Measurements from ENCODE around the gene FLRT1.
"Not testable (repeated sequence)": the region's sequence is repeated elsewhere in the genome, so short reads cannot be mapped to it uniquely, and the experiment has no call there.

Gene FLRT1

DNA sequence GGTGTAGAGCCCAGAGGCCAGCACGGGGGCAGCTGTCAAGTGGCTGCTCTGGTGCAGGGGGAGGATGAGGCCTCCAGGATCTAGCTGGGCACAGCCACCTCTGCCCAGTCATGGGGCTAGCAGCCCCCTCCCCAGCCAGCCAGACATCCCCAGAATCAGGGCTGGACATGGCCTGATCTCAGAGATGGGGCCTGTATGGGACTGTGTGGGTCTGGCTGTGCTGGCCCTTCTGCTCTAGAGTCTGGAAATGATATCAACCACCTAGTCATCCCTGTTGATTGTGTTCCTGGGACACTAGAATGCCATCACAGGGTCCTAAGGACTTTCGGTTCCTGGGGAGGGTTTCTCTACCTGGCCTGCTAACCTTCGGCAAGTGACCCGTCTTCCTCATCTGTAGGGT, 2.8 kb downstream of the FLRT1 start:
- Histone ChIP-seq H3K4me1 (ENCODE audit: insufficient read depth, low read length) (no peaks in the 10 kb centered on the region; the same call in 1 of the 2 replicates), H3K9ac (ENCODE audit: low read depth, low read length) (no peak overlapping the region), H3K9me3 (ENCODE audit: control insufficient read depth, insufficient read depth, low read length) (no peaks in the 10 kb centered on the region), H3K36me3 (ENCODE audit: insufficient read depth, low read length) (no peaks in the 10 kb centered on the region)

DNA sequence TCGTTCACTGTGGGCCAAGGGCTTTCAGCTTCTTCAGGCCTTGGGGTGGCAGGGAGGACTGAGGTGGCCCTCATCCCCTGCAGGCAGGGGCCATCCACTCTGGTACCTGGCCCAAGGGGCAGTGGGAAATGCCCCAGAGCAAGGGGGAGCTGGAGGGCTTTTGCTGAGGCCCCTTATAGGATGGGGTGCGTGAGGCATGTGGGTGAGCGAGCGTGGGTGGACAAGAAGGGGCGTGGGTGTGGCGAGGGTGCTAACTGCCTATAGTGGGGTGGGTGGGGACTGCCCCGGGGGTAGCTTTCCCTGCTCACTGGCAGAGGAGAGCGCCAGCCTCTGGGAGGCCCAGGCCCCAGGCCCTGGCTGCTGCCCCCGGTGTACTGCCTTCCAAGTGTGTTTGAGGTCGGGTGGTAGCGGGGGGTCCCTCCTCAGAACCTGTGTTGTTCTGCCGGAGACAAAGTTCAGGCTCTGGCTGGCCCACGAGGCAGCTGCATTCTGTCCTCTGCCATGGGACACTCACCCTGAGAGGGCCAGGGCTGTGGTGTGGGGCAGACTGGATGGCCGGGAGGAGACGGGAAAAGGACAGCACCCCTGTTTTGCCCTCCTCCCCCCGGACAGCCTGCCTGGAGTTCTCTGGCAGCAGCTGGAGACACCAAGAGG, 3.4 kb downstream of the FLRT1 start:
- H3K9me3 ChIP-seq (ENCODE audit: control insufficient read depth, insufficient read depth, low read length), result no peaks in the 10 kb centered on the region

DNA sequence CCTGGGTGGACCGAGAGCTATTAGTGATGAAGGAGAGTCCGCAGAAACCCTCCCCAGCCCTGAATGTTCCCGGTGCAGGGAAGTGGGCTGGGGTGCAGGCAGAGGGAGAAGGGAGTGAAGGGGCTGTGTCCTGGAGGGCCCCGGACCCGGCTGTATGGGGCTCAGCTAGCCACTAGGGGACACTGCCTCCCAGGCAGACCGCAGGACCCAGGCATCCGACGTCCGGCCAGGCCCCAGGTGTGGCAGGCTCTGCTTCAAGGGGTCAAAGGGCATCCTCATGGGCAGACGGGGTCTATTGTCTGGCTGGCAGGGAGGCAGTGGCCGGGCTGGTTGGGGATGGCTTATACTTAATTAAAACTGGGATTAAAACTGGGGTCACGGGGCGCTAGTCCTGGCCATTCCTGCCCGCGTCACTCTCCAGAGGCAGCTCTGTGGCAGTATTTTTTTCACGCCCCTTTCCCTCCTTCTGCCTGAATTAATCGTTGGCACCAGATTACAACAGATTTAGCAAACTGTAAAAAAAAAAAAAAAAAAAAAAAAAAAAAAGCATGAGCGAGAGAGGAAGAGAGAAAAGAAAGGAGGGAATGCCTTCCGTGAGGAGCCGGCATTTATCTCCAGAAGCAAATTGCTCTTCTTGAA, 5.1 kb downstream of the FLRT1 start:
- no peaks in the 10 kb centered on the region for H3K9me3 ChIP-seq (ENCODE audit: control insufficient read depth, insufficient read depth, low read length)
- H3K4me1 ChIP-seq (ENCODE audit: insufficient read depth, low read length), result no peaks in the 10 kb centered on the region
- H3K36me3 ChIP-seq (ENCODE audit: insufficient read depth, low read length), result no peaks in the 10 kb centered on the region
- H3K9ac ChIP-seq (ENCODE audit: low read depth, low read length), result no peak overlapping the region

More for the DNA sequence above, 3.4 kb downstream of the FLRT1 start:
- H3K9ac ChIP-seq (ENCODE audit: low read depth, low read length), result no peak overlapping the region
- no peaks in the 10 kb centered on the region for H3K36me3 ChIP-seq (ENCODE audit: insufficient read depth, low read length)
- H3K4me1 ChIP-seq (ENCODE audit: insufficient read depth, low read length), result no peaks in the 10 kb centered on the region; the same call in 1 of the 2 replicates

DNA sequence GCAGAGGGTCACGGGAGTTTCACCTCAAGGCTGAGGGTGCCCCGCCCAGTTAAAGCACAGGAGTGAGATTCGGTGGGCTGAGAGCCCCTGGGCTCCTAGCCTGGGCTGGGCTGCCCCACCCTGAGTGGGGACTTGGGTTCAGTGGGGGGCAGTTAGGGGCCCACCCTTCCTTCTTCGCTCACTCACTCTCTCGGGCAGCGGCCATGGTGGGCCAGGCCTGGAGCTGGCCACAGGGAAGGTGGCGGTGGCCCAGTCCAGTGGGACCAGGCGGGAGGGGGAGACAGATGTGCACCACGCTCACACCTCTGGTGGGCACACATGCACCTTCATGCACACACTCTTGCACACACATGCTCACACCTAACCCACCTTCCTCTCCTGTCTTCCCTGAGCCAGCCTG, 6.1 kb downstream of the FLRT1 start:
- Histone ChIP-seq H3K9me3 (ENCODE audit: control insufficient read depth, insufficient read depth, low read length) (no peaks in the 10 kb centered on the region), H3K9ac (ENCODE audit: low read depth, low read length) (no peak overlapping the region), H3K36me3 (ENCODE audit: insufficient read depth, low read length) (no peaks in the 10 kb centered on the region), H3K4me1 (ENCODE audit: insufficient read depth, low read length) (no peaks in the 10 kb centered on the region)

DNA sequence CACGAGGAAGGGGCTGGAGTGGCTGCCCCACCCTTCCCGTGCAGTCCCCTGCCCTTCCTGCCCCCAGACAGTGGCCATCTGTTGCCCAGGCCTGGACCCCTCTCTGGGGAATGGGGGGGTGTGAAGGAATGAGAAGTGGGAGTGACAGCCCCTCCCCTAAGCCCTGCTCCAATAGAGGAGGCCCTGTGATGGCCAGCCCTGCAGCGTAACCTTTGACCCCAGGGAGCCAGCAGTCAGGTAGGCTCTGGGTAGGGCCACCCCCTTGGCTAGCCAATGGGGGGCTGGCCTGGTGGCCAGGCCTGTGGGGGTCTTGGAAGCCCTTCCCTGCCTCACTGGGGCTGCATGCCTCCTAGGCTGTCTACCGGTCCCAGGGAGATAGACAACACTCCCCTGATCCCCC, 6.6 kb downstream of the FLRT1 start:
- Histone ChIP-seq H3K4me1 (ENCODE audit: insufficient read depth, low read length) (no peaks in the 10 kb centered on the region), H3K9me3 (ENCODE audit: control insufficient read depth, insufficient read depth, low read length) (no peaks in the 10 kb centered on the region), H3K9ac (ENCODE audit: low read depth, low read length) (no peak overlapping the region), H3K36me3 (ENCODE audit: insufficient read depth, low read length) (no peaks in the 10 kb centered on the region)

DNA sequence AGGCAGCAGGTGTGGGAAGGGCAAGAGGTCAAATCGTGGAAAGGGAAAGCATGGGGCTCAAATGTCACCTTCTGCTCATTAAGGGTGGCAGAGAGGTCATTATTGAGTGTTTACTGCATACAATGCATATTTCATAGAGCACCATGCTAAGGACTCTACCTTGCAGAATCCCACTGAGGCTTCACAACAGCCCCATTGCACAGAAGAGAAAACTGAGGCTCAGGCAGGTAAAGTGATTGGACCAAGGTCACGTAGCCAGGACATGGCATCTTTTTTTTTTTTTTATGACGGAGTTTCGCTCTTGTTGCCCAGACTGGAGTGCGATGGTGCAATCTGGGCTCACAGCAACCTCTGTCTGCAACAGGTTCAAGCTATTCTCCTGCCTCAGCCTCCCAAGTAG, 7.8 kb downstream of the FLRT1 start:
- Histone ChIP-seq H3K9me3 (ENCODE audit: control insufficient read depth, insufficient read depth, low read length) (no peaks in the 10 kb centered on the region), H3K4me1 (ENCODE audit: insufficient read depth, low read length) (no peaks in the 10 kb centered on the region), H3K9ac (ENCODE audit: low read depth, low read length) (no peak overlapping the region), H3K36me3 (ENCODE audit: insufficient read depth, low read length) (no peaks in the 10 kb centered on the region)

DNA sequence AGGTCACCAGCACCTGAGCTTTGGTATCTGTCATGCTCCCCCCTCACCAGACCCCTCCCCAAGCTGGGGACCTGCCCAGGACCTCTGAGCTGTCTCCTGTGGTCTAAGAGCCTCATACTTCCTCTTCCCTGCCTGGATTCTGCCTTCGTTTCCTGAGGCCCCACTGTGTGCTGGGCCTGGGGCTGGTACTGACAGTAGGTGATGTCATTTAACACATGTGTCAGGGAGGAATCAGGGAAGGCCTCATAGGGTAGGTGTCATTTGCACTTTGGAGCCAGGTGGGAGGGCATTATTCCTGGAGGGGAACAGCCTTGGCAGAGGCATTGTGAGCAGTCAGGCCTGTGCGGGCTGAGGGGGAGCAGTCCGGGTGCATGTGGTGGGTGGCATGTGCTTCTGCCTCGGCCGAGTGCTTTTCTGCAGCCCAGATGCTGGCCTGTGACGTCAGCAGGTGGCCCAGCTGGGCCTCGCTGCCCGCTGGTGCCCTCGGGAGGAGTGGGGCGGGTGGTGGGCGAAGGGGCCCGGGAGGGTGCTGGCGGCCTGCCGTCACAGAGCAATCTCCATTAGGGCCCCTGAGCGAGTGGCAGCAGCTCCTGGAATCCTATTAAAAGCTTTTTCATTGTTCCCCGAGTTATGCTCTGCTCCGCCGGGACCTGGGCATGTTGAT, 9.1 kb downstream of the FLRT1 start:
- no peaks in the 10 kb centered on the region for H3K9me3 ChIP-seq (ENCODE audit: control insufficient read depth, insufficient read depth, low read length)
- H3K4me1 ChIP-seq (ENCODE audit: insufficient read depth, low read length), result no peaks in the 10 kb centered on the region
- H3K36me3 ChIP-seq (ENCODE audit: insufficient read depth, low read length), result no peaks in the 10 kb centered on the region
- H3K9ac ChIP-seq (ENCODE audit: low read depth, low read length), result no peak overlapping the region

DNA sequence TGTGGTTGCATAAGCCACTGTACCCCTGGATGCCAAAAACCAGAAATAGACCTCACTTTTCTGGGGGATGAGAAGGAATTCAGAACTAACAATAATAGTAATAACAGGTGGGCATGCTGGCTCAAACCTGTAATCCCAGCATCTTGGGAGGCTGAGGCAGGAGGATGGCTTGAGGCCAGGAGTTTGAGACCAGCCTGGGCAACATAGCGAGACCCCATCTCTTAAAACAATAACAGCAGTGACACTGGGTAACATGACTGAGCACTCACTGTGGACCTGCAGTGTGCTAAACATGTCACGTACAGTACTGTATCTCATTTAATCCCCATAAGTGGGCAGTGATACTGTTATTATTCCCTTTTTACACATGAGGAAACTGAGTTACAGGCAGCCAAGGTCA, 10.0 kb downstream of the FLRT1 start:
- no peak overlapping the region for H3K9ac ChIP-seq (ENCODE audit: low read depth, low read length)

DNA sequence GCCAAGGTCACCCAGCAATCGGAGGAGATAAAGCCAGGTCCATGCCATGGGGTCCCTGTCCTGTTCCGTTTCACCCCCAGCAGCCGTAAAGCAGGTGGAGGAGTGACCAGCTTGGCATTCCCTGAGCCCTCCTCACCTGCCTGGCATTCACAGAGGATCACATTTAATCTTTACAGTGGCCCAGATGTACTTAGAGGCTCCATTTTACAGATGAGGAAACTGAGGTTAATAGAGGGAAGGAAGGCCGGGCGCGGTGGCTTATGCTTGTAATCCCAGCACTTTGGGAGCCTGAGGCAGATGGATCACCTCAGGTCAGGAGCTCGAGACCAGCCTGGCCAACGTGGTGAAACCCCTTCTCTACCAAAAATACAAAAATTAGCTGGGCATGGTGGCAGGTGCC, 11.6 kb downstream of the FLRT1 start:
- H3K4me1 ChIP-seq (ENCODE audit: insufficient read depth, low read length); H3K9me3 ChIP-seq (ENCODE audit: control insufficient read depth, insufficient read depth, low read length); H3K36me3 ChIP-seq (ENCODE audit: insufficient read depth, low read length); H3K9ac ChIP-seq (ENCODE audit: low read depth, low read length): not testable (repeated sequence)

More for the DNA sequence above, 10.0 kb downstream of the FLRT1 start:
- H3K36me3 ChIP-seq (ENCODE audit: insufficient read depth, low read length), result no peaks in the 10 kb centered on the region
- H3K9me3 ChIP-seq (ENCODE audit: control insufficient read depth, insufficient read depth, low read length), result no peaks in the 10 kb centered on the region
- no peaks in the 10 kb centered on the region for H3K4me1 ChIP-seq (ENCODE audit: insufficient read depth, low read length)

DNA sequence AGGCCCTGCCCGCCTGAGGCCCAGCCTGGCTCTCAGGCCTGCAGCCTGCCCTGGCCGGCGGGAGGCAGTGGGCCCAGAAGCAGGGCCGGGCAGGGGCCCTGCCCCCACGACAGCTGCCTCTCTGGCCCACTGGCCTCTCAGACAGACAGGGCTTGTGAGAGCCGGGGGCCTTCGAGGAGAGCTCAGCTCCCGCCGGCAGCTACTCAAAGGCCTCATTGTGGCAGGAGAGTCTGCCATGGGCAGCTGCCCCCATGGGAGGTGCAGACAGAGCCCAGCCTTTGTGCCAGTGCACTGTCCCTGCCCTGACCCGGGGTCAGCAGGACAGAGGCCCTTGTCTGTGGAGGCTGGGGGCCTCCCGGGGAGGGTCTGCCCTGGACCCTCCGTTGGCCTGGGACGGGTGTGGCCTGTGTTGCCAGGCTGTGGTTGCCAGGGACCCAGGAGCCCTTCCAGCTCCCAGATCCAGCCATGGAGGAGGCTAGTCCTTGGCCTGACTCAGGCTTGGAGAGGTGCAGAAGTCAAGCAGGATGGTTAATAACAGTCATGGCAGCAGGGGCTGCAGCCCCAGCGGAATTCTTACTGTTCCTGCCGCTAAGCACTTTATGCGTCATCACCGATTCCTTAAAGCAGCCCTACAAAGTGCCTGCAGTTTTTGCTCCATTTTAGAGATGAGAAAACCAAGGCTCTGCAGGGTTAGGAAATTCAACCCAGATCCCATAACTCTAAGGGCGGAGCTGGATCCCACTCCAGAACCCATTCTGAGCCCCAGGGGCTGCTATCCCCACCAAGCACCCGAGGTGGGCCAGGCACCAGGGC, 12.5 kb downstream of the FLRT1 start:
- Histone ChIP-seq H3K4me1 (ENCODE audit: insufficient read depth, low read length) (peaks cover 2% of the 10 kb centered on the region; the same call in 1 of the 2 replicates), H3K36me3 (ENCODE audit: insufficient read depth, low read length) (no peaks in the 10 kb centered on the region), H3K9me3 (ENCODE audit: control insufficient read depth, insufficient read depth, low read length) (no peaks in the 10 kb centered on the region), H3K9ac (ENCODE audit: low read depth, low read length) (no peak overlapping the region)

DNA sequence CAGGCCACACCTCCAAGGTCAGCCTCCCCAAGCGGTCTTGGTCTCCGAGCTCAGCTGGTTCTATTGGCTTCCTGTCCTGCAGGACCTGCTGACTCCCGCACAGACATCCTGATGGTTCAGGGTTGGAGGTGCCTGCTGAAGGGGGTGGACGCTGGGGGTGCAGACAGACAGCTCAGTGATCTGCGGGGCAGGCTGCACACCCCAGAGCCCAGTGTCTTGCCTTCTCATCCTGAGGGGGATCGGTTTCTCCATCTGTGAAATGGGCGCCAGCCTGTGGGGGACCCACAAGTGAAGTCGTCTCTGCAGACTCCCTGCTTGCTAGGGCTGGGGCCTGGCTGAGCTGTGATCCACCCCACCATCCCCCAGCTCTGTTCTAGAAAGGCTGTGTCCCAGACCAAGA, 13.8 kb downstream of the FLRT1 start:
- Histone ChIP-seq H3K9me3 (ENCODE audit: control insufficient read depth, insufficient read depth, low read length) (no peaks in the 10 kb centered on the region), H3K36me3 (ENCODE audit: insufficient read depth, low read length) (no peaks in the 10 kb centered on the region), H3K4me1 (ENCODE audit: insufficient read depth, low read length) (peaks cover 14% of the 10 kb centered on the region), H3K9ac (ENCODE audit: low read depth, low read length) (no peak overlapping the region)

DNA sequence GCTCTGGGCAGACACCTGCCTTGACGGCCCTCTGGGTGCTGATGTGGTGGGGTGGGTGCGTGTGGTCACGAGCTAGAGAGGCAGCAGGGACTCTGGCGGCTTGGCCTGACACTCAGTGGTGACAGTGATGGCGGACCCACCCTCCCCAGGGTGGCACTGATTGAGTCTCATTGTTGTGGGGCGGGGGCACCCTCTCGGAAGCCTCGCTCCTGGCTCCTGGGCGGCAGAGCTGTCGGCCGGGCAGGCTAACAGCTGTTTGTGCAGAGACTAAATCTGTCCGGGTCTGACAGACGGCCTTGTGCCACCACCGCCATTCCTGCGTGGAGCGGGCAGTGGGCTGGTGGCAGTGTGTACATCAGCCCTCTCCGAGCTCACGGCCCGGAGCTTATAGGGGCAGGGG, 15.6 kb downstream of the FLRT1 start:
- no peaks in the 10 kb centered on the region for H3K36me3 ChIP-seq (ENCODE audit: insufficient read depth, low read length)
- H3K4me1 ChIP-seq (ENCODE audit: insufficient read depth, low read length), result peaks cover 23% of the 10 kb centered on the region
- H3K9ac ChIP-seq (ENCODE audit: low read depth, low read length), result no peak overlapping the region
- H3K9me3 ChIP-seq (ENCODE audit: control insufficient read depth, insufficient read depth, low read length), result no peaks in the 10 kb centered on the region

DNA sequence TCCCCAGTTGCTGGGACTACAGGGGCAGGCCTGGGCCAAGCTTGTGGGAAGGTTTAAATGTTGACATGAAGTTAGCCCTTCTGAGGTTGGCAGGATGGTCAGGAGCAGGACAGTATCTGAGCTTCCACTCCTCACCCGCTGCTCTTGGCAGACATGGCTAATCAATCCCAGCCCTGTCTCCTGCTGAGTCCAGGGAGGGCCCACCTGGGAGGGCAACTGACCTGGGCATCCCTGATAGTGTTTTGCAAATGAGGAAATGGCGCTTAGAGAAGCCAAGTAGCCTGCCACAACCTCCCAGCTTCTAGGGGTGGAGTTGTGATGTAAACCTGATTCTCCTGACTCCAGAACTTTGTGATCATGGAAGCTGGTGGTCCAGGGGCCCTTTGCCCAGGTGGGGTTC, 16.7 kb downstream of the FLRT1 start:
- Histone ChIP-seq H3K9me3 (ENCODE audit: control insufficient read depth, insufficient read depth, low read length) (no peaks in the 10 kb centered on the region), H3K36me3 (ENCODE audit: insufficient read depth, low read length) (no peaks in the 10 kb centered on the region), H3K4me1 (ENCODE audit: insufficient read depth, low read length) (peaks cover 23% of the 10 kb centered on the region), H3K9ac (ENCODE audit: low read depth, low read length) (no peak overlapping the region)

DNA sequence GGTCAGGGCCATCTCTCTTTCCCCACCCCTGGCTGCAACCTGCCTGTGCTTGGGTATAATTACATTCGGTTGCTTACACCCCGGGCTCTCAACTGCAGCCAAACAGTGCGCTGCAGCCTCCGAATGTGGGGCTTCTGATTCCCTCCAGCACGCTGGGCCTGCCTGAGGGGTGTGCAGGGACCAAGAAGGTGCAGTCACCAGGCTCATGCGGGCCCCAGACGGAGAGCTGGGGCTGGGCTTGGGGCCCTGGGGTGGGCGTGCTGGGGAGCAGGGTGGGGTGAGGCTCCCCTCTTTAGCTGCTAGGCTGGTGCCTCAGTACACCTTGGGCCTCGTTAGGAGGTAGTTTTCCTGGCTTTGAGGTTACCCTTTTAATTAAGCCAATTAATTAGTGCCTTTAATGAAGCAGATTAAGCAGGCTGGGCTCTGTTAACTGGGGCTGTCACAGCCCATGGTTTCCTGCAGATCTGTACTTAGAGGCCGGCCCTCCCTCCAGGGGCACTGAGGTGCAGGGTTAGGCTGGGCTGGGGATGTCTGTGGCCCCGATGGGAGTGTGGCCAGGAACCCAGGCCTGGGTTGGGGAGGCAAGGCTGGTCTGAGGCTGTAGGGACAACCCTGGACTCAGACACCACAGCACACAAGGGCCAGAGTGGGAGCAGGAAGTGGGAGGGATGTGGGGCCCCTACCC, 17.3 kb downstream of the FLRT1 start:
- H3K4me1 ChIP-seq (ENCODE audit: insufficient read depth, low read length), result peaks cover 23% of the 10 kb centered on the region
- H3K9ac ChIP-seq (ENCODE audit: low read depth, low read length), result no peak overlapping the region

More for the DNA sequence above, 17.3 kb downstream of the FLRT1 start:
- Histone ChIP-seq H3K9me3 (ENCODE audit: control insufficient read depth, insufficient read depth, low read length) (no peaks in the 10 kb centered on the region), H3K36me3 (ENCODE audit: insufficient read depth, low read length) (no peaks in the 10 kb centered on the region)

Data from ES-I3 (cell line).